Putamen (tissue), 1 donor: Measurements from ENCODE around the gene ASTE1.
"Not testable (repeated sequence)": the region's sequence is repeated elsewhere in the genome, so short reads cannot be mapped to it uniquely, and the experiment has no call there.

Source experiments
- DNase-seq: peaks from one replicate; pipeline ENCODE4 v3.0.0-alpha.2; 2016; ENCODE audit warnings: low spot score

The ASTE1 gene

GRCh38 chr3:131026321-131027151 lies at the start of gene ASTE1, which contains the start of gene NEK11:
TSS of gene ASTE1 (minus strand) at chr3:131026825. CDS start at chr3:131025306, 1,519 bp downstream.
TSS of gene NEK11 (plus strand) at chr3:131026877. CDS start at chr3:131029709, 2,832 bp downstream.
- DNase-seq, result peak; percentile 88

- no peak for DNase-seq
These were observed 49.2 kb upstream of the ASTE1 start for GRCh38 chr3:131075632-131076328.

GRCh38 chr3:131072845-131073244 lies 46.2 kb upstream of the ASTE1 start:
- DNase-seq, result no peak

- no peak for DNase-seq
These were observed 45.5 kb upstream of the ASTE1 start for GRCh38 chr3:131072099-131072559.

GRCh38 chr3:131067983-131068382 lies 41.4 kb upstream of the ASTE1 start:
- DNase-seq, result no peak

- DNase-seq, result no peak
These were observed 26.6 kb upstream of the ASTE1 start for GRCh38 chr3:131053043-131053859.

GRCh38 chr3:131050001-131050400 lies 23.4 kb upstream of the ASTE1 start:
- no peak for DNase-seq

GRCh38 chr3:131048030-131048429 lies 21.4 kb upstream of the ASTE1 start:
- no peak for DNase-seq

GRCh38 chr3:131047582-131047981 lies 21.0 kb upstream of the ASTE1 start:
- no peak for DNase-seq

- DNase-seq, result not testable (repeated sequence)
These were observed 15.8 kb upstream of the ASTE1 start for GRCh38 chr3:131042271-131042985.

GRCh38 chr3:131038326-131038725 lies 11.7 kb upstream of the ASTE1 start:
- no peak for DNase-seq

GRCh38 chr3:131036986-131037385 lies 10.4 kb upstream of the ASTE1 start:
- DNase-seq, result no peak

GRCh38 chr3:131036200-131036816 lies 9.7 kb upstream of the ASTE1 start:
- DNase-seq, result no peak

GRCh38 chr3:131033480-131034080 lies 7.0 kb upstream of the ASTE1 start:
- DNase-seq, result peak; percentile 25

- DNase-seq, result no peak
These were observed 5.0 kb upstream of the ASTE1 start for GRCh38 chr3:131031660-131032059.

- DNase-seq, result no peak
These were observed 2.2 kb upstream of the ASTE1 start for GRCh38 chr3:131028844-131029243.

GRCh38 chr3:131025539-131025938 lies 1.1 kb downstream of the ASTE1 start:
- no peak for DNase-seq

- DNase-seq, result no peak
These were observed 6.4 kb downstream of the ASTE1 start for GRCh38 chr3:131020122-131020693.

GRCh38 chr3:131018970-131019369 lies 7.7 kb downstream of the ASTE1 start:
- no peak for DNase-seq

GRCh38 chr3:131009698-131010097 lies 16.9 kb downstream of the ASTE1 start:
- DNase-seq, result no peak
